ENCODE measurements around the gene SLC38A8. TPM values are rescaled to one million over a fixed set of nuclear protein-coding genes. Genes with fewer than 3 reads are reported as not detected.

SLC38A8 gene
- total RNA-seq, 4 donors from 2014 or later, result not detected

- Histone ChIP-seq H3K27ac (no peak overlapping the region), H3K4me1 (peaks cover 0 to 5% (median 0%) of the 10 kb centered on the region in 4 donors), H3K36me3 (no peaks in the 10 kb centered on the region), H3K27me3 (peaks cover 0 to 32% of the 10 kb centered on the region in 2 donors), H3K4me3 (no peak overlapping the region), H3K9me3 (no peaks in the 10 kb centered on the region)
- TF ChIP-seq POLR2A (IDR thresholded peaks at IDR 0.05) (no peak), EP300 (IDR thresholded peaks at IDR 0.05) (no peak)
- TF ChIP-seq, protein P1, sequence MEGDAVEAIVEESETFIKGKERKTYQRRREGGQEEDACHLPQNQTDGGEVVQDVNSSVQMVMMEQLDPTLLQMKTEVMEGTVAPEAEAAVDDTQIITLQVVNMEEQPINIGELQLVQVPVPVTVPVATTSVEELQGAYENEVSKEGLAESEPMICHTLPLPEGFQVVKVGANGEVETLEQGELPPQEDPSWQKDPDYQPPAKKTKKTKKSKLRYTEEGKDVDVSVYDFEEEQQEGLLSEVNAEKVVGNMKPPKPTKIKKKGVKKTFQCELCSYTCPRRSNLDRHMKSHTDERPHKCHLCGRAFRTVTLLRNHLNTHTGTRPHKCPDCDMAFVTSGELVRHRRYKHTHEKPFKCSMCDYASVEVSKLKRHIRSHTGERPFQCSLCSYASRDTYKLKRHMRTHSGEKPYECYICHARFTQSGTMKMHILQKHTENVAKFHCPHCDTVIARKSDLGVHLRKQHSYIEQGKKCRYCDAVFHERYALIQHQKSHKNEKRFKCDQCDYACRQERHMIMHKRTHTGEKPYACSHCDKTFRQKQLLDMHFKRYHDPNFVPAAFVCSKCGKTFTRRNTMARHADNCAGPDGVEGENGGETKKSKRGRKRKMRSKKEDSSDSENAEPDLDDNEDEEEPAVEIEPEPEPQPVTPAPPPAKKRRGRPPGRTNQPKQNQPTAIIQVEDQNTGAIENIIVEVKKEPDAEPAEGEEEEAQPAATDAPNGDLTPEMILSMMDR (IDR thresholded peaks at IDR 0.05), result no peak
- DNase-seq (ENCODE audit: low spot score in 2 of 2), result no peak
- 88% methylated on average over 13 of the region's 13 CpGs for WGBS, 2 donors
These were observed 44.5 kb downstream of the SLC38A8 start for GRCh38 chr16:83998091-83998490.

- TF ChIP-seq EP300 (IDR thresholded peaks at IDR 0.05), result no peak
- TF ChIP-seq, protein P1 (IDR thresholded peaks at IDR 0.05), result no peak
- no peak for TF ChIP-seq POLR2A (IDR thresholded peaks at IDR 0.05)
- no peak overlapping the region for H3K27ac ChIP-seq
- H3K36me3 ChIP-seq, result no peaks in the 10 kb centered on the region
- DNase-seq (ENCODE audit: low spot score in 2 of 2), result no peak
- 85 to 88% methylated on average over 13 to 15 of the region's 15 CpGs for WGBS, 2 donors
- H3K4me1 ChIP-seq, result peaks cover 0 to 5% (median 0%) of the 10 kb centered on the region in 4 donors
- H3K27me3 ChIP-seq, result peaks cover 0 to 32% of the 10 kb centered on the region in 2 donors
- H3K9me3 ChIP-seq, result no peaks in the 10 kb centered on the region
- no peak overlapping the region for H3K4me3 ChIP-seq
These were observed 45.9 kb downstream of the SLC38A8 start for GRCh38 chr16:83996481-83997252.

- no peaks in the 10 kb centered on the region for H3K9me3 ChIP-seq
- H3K27me3 ChIP-seq, result peaks cover 0 to 32% of the 10 kb centered on the region in 2 donors
- peaks cover 0 to 5% (median 0%) of the 10 kb centered on the region in 4 donors for H3K4me1 ChIP-seq
- H3K4me3 ChIP-seq, result no peak overlapping the region
- no peak for DNase-seq (ENCODE audit: low spot score in 2 of 2)
- H3K36me3 ChIP-seq, result no peaks in the 10 kb centered on the region
- H3K27ac ChIP-seq, result no peak overlapping the region
- WGBS, 2 donors, result 25 to 29% methylated on average over 13 to 21 of the region's 21 CpGs
- TF ChIP-seq, protein P1 (IDR thresholded peaks at IDR 0.05), result no peak
- TF ChIP-seq POLR2A (IDR thresholded peaks at IDR 0.05), result no peak
- no peak for TF ChIP-seq EP300 (IDR thresholded peaks at IDR 0.05)
These were observed 46.8 kb downstream of the SLC38A8 start for GRCh38 chr16:83995754-83996153.

GRCh38 chr16:83994703-83995102 lies 47.9 kb downstream of the SLC38A8 start:
- Histone ChIP-seq H3K4me1 (peaks cover 0 to 5% (median 0%) of the 10 kb centered on the region in 4 donors), H3K9me3 (no peaks in the 10 kb centered on the region), H3K36me3 (no peaks in the 10 kb centered on the region), H3K27me3 (peaks cover 0 to 37% of the 10 kb centered on the region in 2 donors), H3K27ac (no peak overlapping the region), H3K4me3 (no peak overlapping the region)
- 75 to 80% methylated on average over 13 of the region's 13 CpGs for WGBS, 2 donors
- DNase-seq (ENCODE audit: low spot score in 2 of 2), result no peak
- TF ChIP-seq EP300 (IDR thresholded peaks at IDR 0.05) (no peak), POLR2A (IDR thresholded peaks at IDR 0.05) (no peak)
- TF ChIP-seq, protein P1 (IDR thresholded peaks at IDR 0.05), result no peak

DNA sequence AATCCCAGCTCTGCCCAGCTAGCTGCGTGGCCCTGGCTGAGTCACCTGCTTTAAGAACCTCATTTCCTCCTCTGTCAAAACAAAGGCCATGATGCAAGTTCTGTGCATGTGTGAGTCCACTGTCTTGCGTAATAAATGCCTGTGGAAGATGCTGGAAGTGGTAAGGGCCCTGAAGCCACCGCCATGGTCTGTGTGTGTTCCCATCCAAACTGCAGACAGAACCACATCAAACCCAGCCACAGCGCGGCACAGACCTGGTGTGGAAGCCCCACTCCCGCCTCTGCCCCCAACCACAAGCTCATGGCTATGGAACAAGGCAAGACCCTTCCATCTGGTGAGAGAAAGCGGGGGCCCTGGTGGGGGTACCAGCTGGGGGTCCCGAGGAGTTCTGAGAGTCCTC lies 48.5 kb downstream of the SLC38A8 start:
- H3K4me3 ChIP-seq, result no peak overlapping the region
- no peaks in the 10 kb centered on the region for H3K9me3 ChIP-seq
- peak in 1 of 2 donors; percentile 8 for DNase-seq (ENCODE audit: low spot score in 2 of 2)
- TF ChIP-seq POLR2A (IDR thresholded peaks at IDR 0.05) (no peak), EP300 (IDR thresholded peaks at IDR 0.05) (no peak)
- TF ChIP-seq, protein P1 (IDR thresholded peaks at IDR 0.05), result no peak
- 84 to 87% methylated on average over 5 to 8 of the region's 8 CpGs for WGBS, 2 donors
- no peaks in the 10 kb centered on the region for H3K36me3 ChIP-seq
- no peak overlapping the region for H3K27ac ChIP-seq
- H3K27me3 ChIP-seq, result peaks cover 0 to 37% of the 10 kb centered on the region in 2 donors
- peaks cover 0 to 5% (median 0%) of the 10 kb centered on the region in 4 donors for H3K4me1 ChIP-seq
